ENCODE measurements around the gene FRMD3. TPM values are rescaled to one million over a fixed set of nuclear protein-coding genes. Genes with fewer than 3 reads are reported as not detected.

Gene FRMD3
- polyA plus RNA-seq, 1 donor: 20.9 TPM

GRCh38 chr9:83330207-83331196 lies 207.7 kb downstream of the FRMD3 start:
- no peak for DNase-seq

- no peak for DNase-seq
Observed at GRCh38 chr9:83327750-83328622, 210.2 kb downstream of the FRMD3 start.

- no peak for DNase-seq
Observed at GRCh38 chr9:83327323-83327722, 210.9 kb downstream of the FRMD3 start.

- DNase-seq: no peak
Observed at GRCh38 chr9:83323148-83323547, 215.1 kb downstream of the FRMD3 start.

GRCh38 chr9:83322438-83322837 lies 215.8 kb downstream of the FRMD3 start:
- DNase-seq: no peak

- no peak for DNase-seq
Observed at GRCh38 chr9:83317244-83317643, 221.0 kb downstream of the FRMD3 start.

GRCh38 chr9:83315649-83316048 lies 222.6 kb downstream of the FRMD3 start:
- DNase-seq: no peak

- peak; percentile 50 for DNase-seq
Observed at GRCh38 chr9:83313781-83314180, 224.4 kb downstream of the FRMD3 start.

- DNase-seq: no peak
Observed at GRCh38 chr9:83312537-83312936, 225.7 kb downstream of the FRMD3 start.

- no peak for DNase-seq
Observed at GRCh38 chr9:83307066-83307724, 231.0 kb downstream of the FRMD3 start.

GRCh38 chr9:83304686-83305085 lies 233.5 kb downstream of the FRMD3 start:
- no peak for DNase-seq

GRCh38 chr9:83299571-83299970 lies 238.6 kb downstream of the FRMD3 start:
- no peak for DNase-seq

- DNase-seq: no peak
Observed at GRCh38 chr9:83299094-83299493, 239.1 kb downstream of the FRMD3 start.

GRCh38 chr9:83296123-83296522 lies 242.1 kb downstream of the FRMD3 start:
- no peak for DNase-seq

GRCh38 chr9:83294816-83295215 lies 243.4 kb downstream of the FRMD3 start:
- DNase-seq: no peak

GRCh38 chr9:83291196-83291595 lies 247.0 kb downstream of the FRMD3 start:
- DNase-seq: no peak

GRCh38 chr9:83290692-83291091 lies 247.5 kb downstream of the FRMD3 start:
- no peak for DNase-seq

- DNase-seq: no peak
Observed at GRCh38 chr9:83287021-83287420, 251.2 kb downstream of the FRMD3 start.

- DNase-seq: no peak
Observed at GRCh38 chr9:83285445-83286225, 252.6 kb downstream of the FRMD3 start.

- DNase-seq: no peak
Observed at GRCh38 chr9:83284746-83285145, 253.5 kb downstream of the FRMD3 start.

- no peak for DNase-seq
Observed at GRCh38 chr9:83283528-83283927, 254.7 kb downstream of the FRMD3 start.

Measured in left kidney (tissue), 2 donors.